ENCODE data around the gene PALD1. TPM values are rescaled to one million over a fixed set of nuclear protein-coding genes. Genes with fewer than 3 reads are reported as not detected.

Gene PALD1
- total and polyA plus RNA-seq, 9 of the 15 experiments (the other 6 are each of a cell fraction or from before 2014, with no cell fraction given), result 0.03 to 0.29 (median 0.09) TPM; not detected in 2

- TF ChIP-seq KDM1A (IDR thresholded peaks at IDR 0.05), result no peak
- no peak for TF ChIP-seq BRCA1 (IDR thresholded peaks at IDR 0.05)
- TF ChIP-seq BRCA1 (CRISPR knock-in tag; IDR thresholded peaks at IDR 0.05), result no peak
- no peak for TF ChIP-seq U2AF1 (optimal IDR thresholded peaks at IDR 0.05; ENCODE audit: low read depth, low read length)
- TF ChIP-seq PATZ1 (CRISPR knock-in tag; IDR thresholded peaks at IDR 0.05; ENCODE audit: borderline replicate concordance), result no peak
These were observed 36.0 kb downstream of the PALD1 start (continued) for GRCh38 chr10:70514591-70514990.

DNA sequence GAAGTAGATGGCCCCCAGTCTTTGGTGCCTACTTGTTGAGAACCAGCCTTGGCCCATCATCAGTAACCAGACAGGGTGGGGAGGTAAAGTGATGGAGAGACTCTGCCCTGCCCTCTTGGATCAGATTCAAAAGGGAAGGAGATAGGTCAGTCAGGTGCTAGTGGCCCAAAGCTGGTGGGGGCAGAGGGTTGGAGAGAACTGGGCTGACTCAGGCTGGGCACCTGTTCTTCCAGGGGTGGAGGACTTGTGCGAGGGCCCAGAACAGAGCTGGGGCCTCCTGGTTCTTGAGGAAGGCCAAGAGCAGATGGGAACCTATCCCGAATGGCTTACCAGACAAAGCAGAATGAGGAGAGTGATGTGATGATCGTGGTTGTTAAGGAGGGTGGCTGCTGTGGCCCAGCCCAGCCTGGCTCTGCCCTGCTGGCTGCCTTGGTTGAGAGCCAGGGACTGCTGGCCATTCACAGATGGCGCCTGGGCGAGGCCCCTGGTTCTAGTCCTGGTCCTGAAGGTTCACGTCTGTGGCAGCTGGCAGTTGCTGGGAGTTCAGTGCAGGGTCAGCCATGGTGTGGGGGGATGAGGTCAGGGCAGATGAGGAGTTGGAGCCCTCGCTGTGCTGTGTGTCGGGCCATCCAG is 36.6 kb downstream of the PALD1 start:
- Histone ChIP-seq H3K9ac (ENCODE audit: insufficient read depth in 1 of 2, low read depth in 2 of 2, low read length in 2 of 2) (no peak overlapping the region), H3K4me1 (replicated peaks in 1 of 2; ENCODE audit: control insufficient read depth in 2 of 2, insufficient read depth in 2 of 2, low read length in 2 of 2) (peaks cover 0 to 3% of the 10 kb centered on the region in 2 experiments; a peak in 1 of 5 replicates), H4K20me1 (replicated peaks; ENCODE audit: control insufficient read depth, insufficient read depth, low read length) (no peaks in the 10 kb centered on the region), H2AFZ (ENCODE audit: low read depth, low read length) (no peak overlapping the region), H3K9me1 (ENCODE audit: control insufficient read depth, insufficient read depth, low read length) (no peaks in the 10 kb centered on the region), H3K9me3 (replicated peaks; ENCODE audit: control insufficient read depth, insufficient read depth, low read depth, low read length) (no peaks in the 10 kb centered on the region), H3K79me2 (ENCODE audit: control insufficient read depth, insufficient read depth, low read length) (no peaks in the 10 kb centered on the region), H3K36me3 (ENCODE audit: control insufficient read depth, insufficient read depth, low read length) (no peaks in the 10 kb centered on the region), H3K27ac (ENCODE audit: extremely low read depth, low read depth, low read length) (no peak overlapping the region), H3K4me2 (ENCODE audit: insufficient read depth, low read length) (no peak overlapping the region), H3K4me3 (no peak overlapping the region), H3K27me3 (ENCODE audit: control insufficient read depth in 2 of 2, insufficient read depth in 2 of 2, low read length in 2 of 2) (peaks cover 62 to 93% of the 10 kb centered on the region in 2 experiments)
- FAIRE-seq (no peak), DNase-seq (ENCODE audit: extremely low read depth in 1 of 4, low spot score in 3 of 4) (no peak), ATAC-seq (no peak)
- ChIA-PET CTCF (ENCODE audit: low intra/inter-chr PET ratio) (no interaction called here), POLR2A (interaction anchor here (0.6 to 1.4 kb wide), 4 partner anchors 10 to 19 kb away, joined by 3 to 5 read pairs (median 3); no protein-coding TSS in a partner anchor)
- intact Hi-C loops (cut with micrococcal nuclease) (no loop called here), in situ Hi-C loops (cut with MboI) (no loop called here)
- 2% methylated on average over 8 of the region's 8 CpGs for WGBS (ENCODE audit: insufficient coverage, low coverage, missing lambda C conversion rate)
- no TSS peak for BruUV-seq (replicated peaks)
- no peak for TF ChIP-seq YY1 (IDR thresholded peaks at IDR 0.05; ENCODE audit: borderline replicate concordance in 1 of 3, control insufficient read depth in 1 of 3, extremely low read depth in 1 of 3, insufficient read depth in 3 of 3, insufficient read length in 1 of 3, insufficient replicate concordance in 2 of 3, low read depth in 1 of 3, low read length in 2 of 3)
- no peak for TF ChIP-seq KAT8 (IDR thresholded peaks at IDR 0.05; ENCODE audit: low read depth)
- no peak for TF ChIP-seq GTF2A2 (tag; IDR thresholded peaks at IDR 0.05)
- no peak for TF ChIP-seq ASH1L (IDR thresholded peaks at IDR 0.05; ENCODE audit: borderline replicate concordance, low read depth, partially characterized antibody)
- no peak for TF ChIP-seq TEAD4 (IDR thresholded peaks at IDR 0.05; ENCODE audit: low read length)
- TF ChIP-seq TEAD4 (CRISPR knock-in tag; IDR thresholded peaks at IDR 0.05; ENCODE audit: borderline replicate concordance), result no peak
- no peak for TF ChIP-seq ZNF133 (CRISPR knock-in tag; IDR thresholded peaks at IDR 0.05)
- TF ChIP-seq ZNF24 (IDR thresholded peaks at IDR 0.05), result no peak
